ENCODE results near the gene HCK.

Gene HCK

DNA sequence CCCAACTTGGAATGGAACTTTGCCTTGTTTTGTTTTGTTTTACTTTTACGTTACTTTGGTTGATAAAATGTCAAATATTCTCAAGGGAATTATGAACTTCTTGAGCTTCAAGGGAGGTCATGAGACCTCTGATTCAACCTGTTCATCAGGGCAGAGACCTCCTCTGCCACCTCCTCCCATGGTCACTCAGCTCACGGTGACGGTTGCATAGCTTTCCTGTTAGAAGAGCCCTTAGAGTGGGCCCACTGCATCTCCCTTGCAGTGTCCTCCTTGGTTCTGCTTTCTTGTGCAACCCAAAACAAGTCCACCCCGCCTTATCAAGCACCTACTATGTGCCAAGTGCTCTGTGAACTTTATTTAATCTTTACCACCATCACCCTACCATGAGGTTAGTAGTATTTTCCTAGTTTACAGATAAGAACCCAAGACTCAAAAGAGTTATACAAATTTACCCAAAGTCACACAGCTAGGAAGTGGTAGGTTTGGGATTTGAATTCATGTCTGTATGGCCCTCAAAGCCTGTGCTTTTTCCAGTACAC, 72.9 kb downstream of the HCK start:
- DNase-seq (ENCODE audit: extremely low read depth, low read depth): no peak
- TF ChIP-seq, protein P1, sequence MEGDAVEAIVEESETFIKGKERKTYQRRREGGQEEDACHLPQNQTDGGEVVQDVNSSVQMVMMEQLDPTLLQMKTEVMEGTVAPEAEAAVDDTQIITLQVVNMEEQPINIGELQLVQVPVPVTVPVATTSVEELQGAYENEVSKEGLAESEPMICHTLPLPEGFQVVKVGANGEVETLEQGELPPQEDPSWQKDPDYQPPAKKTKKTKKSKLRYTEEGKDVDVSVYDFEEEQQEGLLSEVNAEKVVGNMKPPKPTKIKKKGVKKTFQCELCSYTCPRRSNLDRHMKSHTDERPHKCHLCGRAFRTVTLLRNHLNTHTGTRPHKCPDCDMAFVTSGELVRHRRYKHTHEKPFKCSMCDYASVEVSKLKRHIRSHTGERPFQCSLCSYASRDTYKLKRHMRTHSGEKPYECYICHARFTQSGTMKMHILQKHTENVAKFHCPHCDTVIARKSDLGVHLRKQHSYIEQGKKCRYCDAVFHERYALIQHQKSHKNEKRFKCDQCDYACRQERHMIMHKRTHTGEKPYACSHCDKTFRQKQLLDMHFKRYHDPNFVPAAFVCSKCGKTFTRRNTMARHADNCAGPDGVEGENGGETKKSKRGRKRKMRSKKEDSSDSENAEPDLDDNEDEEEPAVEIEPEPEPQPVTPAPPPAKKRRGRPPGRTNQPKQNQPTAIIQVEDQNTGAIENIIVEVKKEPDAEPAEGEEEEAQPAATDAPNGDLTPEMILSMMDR (IDR thresholded peaks at IDR 0.05; ENCODE audit: low read depth, low read length, missing control alignments): no peak
- no peak overlapping the region for H3K4me3 ChIP-seq (replicated peaks; ENCODE audit: low read depth, low read length)

DNA sequence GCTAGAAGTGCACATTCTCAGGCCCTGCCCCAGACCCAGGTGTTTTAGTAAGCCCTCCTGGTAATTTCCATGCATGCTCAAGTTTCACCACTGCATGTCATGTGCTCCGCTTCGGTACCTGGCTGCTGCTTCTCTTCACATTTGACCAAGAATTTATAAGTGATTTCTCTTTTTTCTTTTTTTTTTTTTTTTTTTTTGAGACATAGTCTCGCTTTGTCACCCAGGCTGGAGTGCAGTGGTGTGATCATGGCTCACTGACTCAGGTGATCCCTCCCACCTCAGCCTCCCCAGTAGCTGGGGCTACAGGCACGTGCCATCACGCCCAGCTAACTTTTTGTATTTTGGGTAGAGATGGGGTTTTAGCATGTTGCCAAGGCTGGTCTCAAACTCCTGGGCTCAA, 73.5 kb downstream of the HCK start:
- no peak overlapping the region for H3K4me3 ChIP-seq (replicated peaks; ENCODE audit: low read depth, low read length)
- DNase-seq (ENCODE audit: extremely low read depth, low read depth): no peak
- TF ChIP-seq, protein P1 (IDR thresholded peaks at IDR 0.05; ENCODE audit: low read depth, low read length, missing control alignments): no peak

DNA sequence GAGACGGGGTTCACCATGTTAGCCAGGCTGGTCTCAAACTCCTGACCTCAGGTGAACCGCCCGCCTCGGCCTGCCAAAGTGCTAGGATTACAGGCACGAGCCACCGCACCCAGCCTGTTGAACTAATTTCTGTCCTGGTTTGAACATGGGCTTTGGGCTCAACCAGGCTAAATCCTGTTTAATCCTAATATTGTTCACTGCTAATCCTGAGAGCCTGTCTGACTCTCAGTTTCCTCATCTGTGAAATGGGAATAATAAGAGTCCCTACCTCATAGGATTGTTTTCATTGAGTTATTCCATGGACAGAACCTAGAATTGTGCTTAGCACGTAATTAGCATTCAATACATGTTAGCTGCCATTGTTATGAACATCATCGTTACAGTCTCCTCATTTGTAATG, 74.9 kb downstream of the HCK start:
- H3K4me3 ChIP-seq (replicated peaks; ENCODE audit: low read depth, low read length): no peak overlapping the region
- TF ChIP-seq, protein P1 (IDR thresholded peaks at IDR 0.05; ENCODE audit: low read depth, low read length, missing control alignments): no peak
- DNase-seq (ENCODE audit: extremely low read depth, low read depth): no peak

DNA sequence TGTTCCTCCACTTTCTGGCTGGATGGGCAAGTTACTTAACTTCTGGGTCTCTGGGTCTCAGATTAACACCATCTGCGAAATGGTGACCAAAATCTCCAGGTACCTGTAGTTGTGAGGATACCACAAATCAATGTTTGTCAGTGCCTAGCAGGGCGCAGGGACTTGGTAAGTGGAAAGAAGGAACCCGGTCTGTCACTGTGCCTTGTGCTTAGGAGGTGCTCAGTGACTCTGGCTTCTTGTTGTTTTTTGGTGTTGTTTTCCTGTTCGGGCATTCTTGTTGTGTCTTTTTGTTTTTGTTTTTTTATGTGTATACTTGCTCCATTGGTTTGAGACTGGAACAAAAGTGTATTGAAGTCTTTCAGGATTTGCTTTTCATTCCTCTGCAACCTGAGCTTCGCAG, 75.3 kb downstream of the HCK start:
- TF ChIP-seq, protein P1 (IDR thresholded peaks at IDR 0.05; ENCODE audit: low read depth, low read length, missing control alignments): no peak
- no peak overlapping the region for H3K4me3 ChIP-seq (replicated peaks; ENCODE audit: low read depth, low read length)
- no peak for DNase-seq (ENCODE audit: extremely low read depth, low read depth)

DNA sequence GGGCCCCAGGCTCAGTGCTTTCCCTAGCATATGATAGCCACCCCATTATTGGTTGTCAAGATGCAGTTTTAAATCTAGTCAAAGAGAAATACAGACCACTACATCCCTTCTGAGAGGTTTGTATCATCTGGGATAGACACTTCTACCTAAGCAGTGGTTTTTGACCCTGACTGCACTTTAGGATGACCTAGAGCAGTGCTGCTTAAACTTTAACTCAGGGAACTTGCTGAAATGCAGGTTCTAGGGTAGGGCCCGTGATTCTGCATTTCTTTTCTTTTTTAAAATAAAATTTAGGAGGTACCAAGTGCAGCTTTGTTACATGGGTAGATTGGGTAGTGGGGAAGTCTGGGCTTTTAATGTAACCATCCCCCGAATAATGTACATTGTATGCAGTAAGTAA, 76.1 kb downstream of the HCK start:
- no peak overlapping the region for H3K4me3 ChIP-seq (replicated peaks; ENCODE audit: low read depth, low read length)
- TF ChIP-seq, protein P1 (IDR thresholded peaks at IDR 0.05; ENCODE audit: low read depth, low read length, missing control alignments): no peak
- no peak for DNase-seq (ENCODE audit: extremely low read depth, low read depth)

DNA sequence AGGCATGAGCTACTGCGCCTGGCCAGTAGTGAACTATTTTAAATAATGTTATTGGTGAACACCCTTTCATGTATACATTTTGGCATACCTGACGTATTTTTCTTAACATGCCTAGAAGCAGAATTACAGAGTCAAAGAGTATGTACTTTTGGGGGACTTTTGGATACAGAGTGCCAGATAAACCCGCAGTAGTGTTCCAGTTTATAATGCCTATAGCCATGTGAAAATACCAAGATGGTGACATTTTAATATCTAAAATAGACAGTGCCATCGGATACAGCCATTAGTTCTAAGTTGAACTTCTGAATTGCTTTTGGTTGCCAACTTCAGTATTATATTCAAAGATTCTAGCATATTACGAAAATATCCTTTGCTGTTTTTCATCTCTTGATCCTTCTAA, 77.8 kb downstream of the HCK start:
- no peak for DNase-seq (ENCODE audit: extremely low read depth, low read depth)
- TF ChIP-seq, protein P1 (IDR thresholded peaks at IDR 0.05; ENCODE audit: low read depth, low read length, missing control alignments): no peak
- no peak overlapping the region for H3K4me3 ChIP-seq (replicated peaks; ENCODE audit: low read depth, low read length)

DNA sequence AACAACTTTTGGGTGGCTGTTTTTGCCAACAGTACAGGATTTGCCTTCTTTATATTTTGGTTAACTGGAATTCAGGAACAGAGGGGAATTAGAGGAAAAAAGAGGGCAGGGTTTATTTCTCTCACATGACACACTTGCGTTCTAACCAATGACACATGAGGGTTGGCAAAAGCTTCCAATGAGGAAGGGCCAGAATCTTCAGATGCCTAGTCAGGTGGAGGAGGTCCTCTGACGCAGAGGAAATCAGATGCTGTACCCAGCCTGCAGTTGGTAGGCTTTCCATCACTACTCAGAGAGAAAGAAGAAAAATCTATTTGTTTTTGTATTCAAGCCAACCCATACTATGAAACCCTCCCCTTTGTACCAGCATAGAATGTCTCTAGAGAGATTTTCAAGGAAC, 78.3 kb downstream of the HCK start:
- DNase-seq (ENCODE audit: extremely low read depth, low read depth): no peak
- TF ChIP-seq, protein P1 (IDR thresholded peaks at IDR 0.05; ENCODE audit: low read depth, low read length, missing control alignments): no peak
- H3K4me3 ChIP-seq (replicated peaks; ENCODE audit: low read depth, low read length): no peak overlapping the region
